GM21423 (cell line): Measurements from ENCODE around the gene PDK2.

Source experiments
- ATAC-seq: cut with Tn5 transposase; IDR thresholded peaks from one replicate; pipeline ENCODE4 v1.9.1; 2021; ENCODE audit warnings: mild to moderate bottlenecking, moderate library complexity; ENCODE audit not compliant: unreplicated experiment

Gene PDK2

GRCh38 chr17:50114849-50115357 lies 19.8 kb downstream of the PDK2 start:
- ATAC-seq = no peak

- ATAC-seq = no peak
These were observed 20.6 kb downstream of the PDK2 start for GRCh38 chr17:50115756-50116155.

GRCh38 chr17:50117202-50118051 lies 22.3 kb downstream of the PDK2 start:
- ATAC-seq = no peak

- no peak for ATAC-seq
These were observed 23.1 kb downstream of the PDK2 start for GRCh38 chr17:50118076-50118827.

- no peak for ATAC-seq
These were observed 23.7 kb downstream of the PDK2 start for GRCh38 chr17:50118828-50119218.

GRCh38 chr17:50120475-50121253 lies 25.5 kb downstream of the PDK2 start:
- ATAC-seq = no peak

- ATAC-seq = no peak
These were observed 27.8 kb downstream of the PDK2 start for GRCh38 chr17:50122945-50123344.

GRCh38 chr17:50123649-50124349 lies 28.6 kb downstream of the PDK2 start:
- no peak for ATAC-seq

- ATAC-seq = no peak
These were observed 30.4 kb downstream of the PDK2 start for GRCh38 chr17:50125420-50125997.

GRCh38 chr17:50127697-50128361 lies 32.7 kb downstream of the PDK2 start:
- ATAC-seq = no peak

- ATAC-seq = no peak
These were observed 33.5 kb downstream of the PDK2 start for GRCh38 chr17:50128441-50129352.

- no peak for ATAC-seq
These were observed 34.2 kb downstream of the PDK2 start for GRCh38 chr17:50129353-50129727.

GRCh38 chr17:50129728-50130558 lies 34.8 kb downstream of the PDK2 start, which contains the start of gene SAMD14:
Gene SAMD14 (minus strand): TSS chr17:50130160. CDS start chr17:50124959, 5,201 bp downstream.
- no peak for ATAC-seq

- no peak for ATAC-seq
These were observed 35.6 kb downstream of the PDK2 start for GRCh38 chr17:50130559-50131305.

- ATAC-seq = no peak
These were observed 37.1 kb downstream of the PDK2 start for GRCh38 chr17:50132104-50132794.

GRCh38 chr17:50133028-50133768 lies 38.0 kb downstream of the PDK2 start:
- ATAC-seq = no peak
